Activated CD8-positive, alpha-beta memory T cell treated with anti-CD3 and anti-CD28 coated beads, Interleukin-2, amount 10 ng/mL, durations not matched to agents 7 days and 5 days (primary cell): Measurements from ENCODE around the gene TMEM151B. TPM values are rescaled to one million over a fixed set of nuclear protein-coding genes. Genes with fewer than 3 reads are reported as not detected.

ENCODE experiments used
- ATAC-seq: fragments of 150-1000 bp; cut with Tn5 transposase; one replicate; pipeline ENCODE4 v1.10.0; 2021; ENCODE audit warnings: moderate library complexity
- CTCF ChIA-PET: fragments of 350-600 bp; sonication (Branson Sonifier 250); formaldehyde crosslinking; loops from one replicate; lab custom pipeline; 2021; ENCODE audit warnings: antibody characterized with exemption; lab: Charles Lee
- DNase-seq: peaks from one replicate; pipeline ENCODE4 v3.0.0-alpha.2; 2020
- H3K27ac Mint-ChIP-seq: one replicate; pipeline ENCODE4 v1.8.0; 2021; ENCODE audit warnings: mild to moderate bottlenecking, mixed read lengths
- H3K27me3 Mint-ChIP-seq: one replicate; pipeline ENCODE4 v1.8.0; 2021; ENCODE audit warnings: mixed read lengths
- H3K36me3 Mint-ChIP-seq: one replicate; pipeline ENCODE4 v1.8.0; 2021; ENCODE audit warnings: mild to moderate bottlenecking, mixed read lengths
- H3K4me1 Mint-ChIP-seq: one replicate; pipeline ENCODE4 v1.8.0; 2021; ENCODE audit warnings: mixed read lengths
- H3K4me3 Mint-ChIP-seq: one replicate; pipeline ENCODE4 v1.8.0; 2021; ENCODE audit warnings: mild to moderate bottlenecking, moderate library complexity, mixed read lengths
- H3K9me3 Mint-ChIP-seq: one replicate; pipeline ENCODE4 v1.8.0; 2022; ENCODE audit warnings: low read depth, mixed read lengths
- total RNA-seq, 2 experiments: library from RNA; stranded (reverse); gene quantifications; one replicate each; pipeline ENCODE4 v1.2.3, GENCODE V29; 2021

TMEM151B gene
- total RNA-seq, 2 experiments from 2014 or later: 0.06 TPM; not detected in 1

DNA sequence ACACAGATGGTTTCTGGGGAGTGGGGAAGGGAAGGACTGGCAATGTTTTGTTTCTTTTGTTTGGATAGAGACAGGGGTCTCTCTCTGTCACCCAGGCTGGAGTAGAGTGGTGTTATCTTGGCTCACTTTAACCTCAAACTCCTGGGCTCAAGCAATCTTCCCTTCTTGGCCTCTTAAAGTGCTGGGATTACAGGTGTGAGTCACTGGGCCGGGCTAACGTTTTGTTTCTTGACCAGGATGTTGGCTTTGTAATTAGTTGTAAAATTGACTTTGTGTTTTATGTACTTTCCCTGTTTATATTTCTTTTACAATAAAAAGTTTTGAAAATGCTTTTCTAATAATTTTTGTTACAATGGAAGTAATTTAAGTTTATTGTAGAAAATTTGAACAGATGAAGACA, 83.1 kb downstream of the TMEM151B start:
- H3K4me1 Mint-ChIP-seq: peaks cover 3% of the 10 kb centered on the region
- DNase-seq (no peak), ATAC-seq (no peak)
- H3K36me3 Mint-ChIP-seq: peaks cover 1% of the 10 kb centered on the region
- H3K9me3 Mint-ChIP-seq: no peaks in the 10 kb centered on the region
- peaks cover 26% of the 10 kb centered on the region for H3K27me3 Mint-ChIP-seq
- CTCF ChIA-PET: interaction anchor here (1.2 kb wide), 1 partner anchor 13 kb away, joined by 3 read pairs; no protein-coding TSS in a partner anchor
- no peak overlapping the region for H3K4me3 Mint-ChIP-seq
- H3K27ac Mint-ChIP-seq: no peak overlapping the region

GRCh38 chr6:44355640-44356039, 85.4 kb downstream of the TMEM151B start:
- DNase-seq: no peak
- Mint-ChIP-seq H3K27me3 (peaks cover 36% of the 10 kb centered on the region), H3K4me3 (no peak overlapping the region), H3K9me3 (no peaks in the 10 kb centered on the region), H3K4me1 (no peaks in the 10 kb centered on the region), H3K27ac (no peak overlapping the region), H3K36me3 (peaks cover 1% of the 10 kb centered on the region)
- no peak for ATAC-seq
- CTCF ChIA-PET: no interaction called here

DNA sequence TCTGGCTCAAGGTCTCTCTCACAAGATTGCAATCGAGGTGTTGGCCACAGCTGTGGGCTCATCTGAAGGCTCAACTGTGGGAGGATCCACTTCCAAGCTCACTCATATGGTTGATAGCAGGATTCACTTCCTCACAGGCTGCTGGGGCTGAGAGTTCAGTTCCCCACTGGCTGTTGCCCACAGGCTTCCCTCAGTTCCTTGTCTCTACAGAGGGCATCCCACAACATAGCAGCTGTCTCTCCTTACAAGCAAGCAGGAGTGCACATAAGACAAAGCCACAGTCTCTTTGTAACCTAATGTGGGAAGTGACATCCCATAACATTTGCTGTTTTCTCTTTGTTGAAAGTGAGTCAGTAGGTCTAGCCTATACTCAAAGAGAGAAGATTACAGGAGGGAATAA, 86.2 kb downstream of the TMEM151B start:
- Mint-ChIP-seq H3K4me1 (no peaks in the 10 kb centered on the region), H3K36me3 (peaks cover 1% of the 10 kb centered on the region), H3K4me3 (no peak overlapping the region), H3K9me3 (no peaks in the 10 kb centered on the region), H3K27me3 (peaks cover 38% of the 10 kb centered on the region), H3K27ac (no peak overlapping the region)
- DNase-seq (no peak), ATAC-seq (no peak)
- CTCF ChIA-PET: no interaction called here

Other genes starting within 250 kb of the TMEM151B start
- 10 to 100 TPM; 45.8 to 47.5 TPM for gene MRPL14, start 143.0 kb upstream of the TMEM151B start, total RNA-seq
- 10 to 100 TPM; 11.1 to 11.6 TPM for gene TMEM63B, start 142.9 kb upstream of the TMEM151B start, total RNA-seq
- not detected for gene CAPN11, start 111.6 kb upstream of the TMEM151B start, total RNA-seq
- not detected for gene MYMX, start 53.5 kb upstream of the TMEM151B start, total RNA-seq
- gene SLC29A1, start 46.9 kb upstream of the TMEM151B start, total RNA-seq: 10 to 100 TPM; 39.8 to 49.9 TPM
- gene HSP90AB1, start 23.3 kb upstream of the TMEM151B start, total RNA-seq: 1,000 to 10,000 TPM in 1 of 2 experiments, 100 to 1,000 TPM in 1; 734 to 1,112 TPM
- 10 to 100 TPM; 28.0 to 39.6 TPM for gene SLC35B2, start 12.9 kb upstream of the TMEM151B start, total RNA-seq
- 10 to 100 TPM; 24.5 to 37.7 TPM for gene NFKBIE, start 4.9 kb upstream of the TMEM151B start, total RNA-seq
- 10 to 100 TPM; 21.1 to 23.7 TPM for gene AARS2, start 42.9 kb downstream of the TMEM151B start, total RNA-seq
- gene SPATS1, start 72.2 kb downstream of the TMEM151B start, total RNA-seq: not detected
- gene CDC5L, start 117.3 kb downstream of the TMEM151B start, total RNA-seq: 10 to 100 TPM; 22.2 to 26.2 TPM